HepG2 (cell line): ENCODE measurements around the gene P2RX7.

ENCODE experiments used
- ATRX ChIP-seq: sonication (generic); formaldehyde crosslinking; IDR thresholded peaks from 2 replicates; pipeline ENCODE4 v1.4.0; 2020; ENCODE audit warnings: missing genetic modification reagents, borderline replicate concordance
- CENPT ChIP-seq: sonication (generic); formaldehyde crosslinking; IDR thresholded peaks from 2 replicates; pipeline ENCODE4 v1.8.0; 2022; ENCODE audit warnings: low read depth, mild to moderate bottlenecking, moderate library complexity, missing genetic modification reagents
- CHD2 ChIP-seq: IDR thresholded peaks from 2 replicates; pipeline ENCODE4 v1.6.1; 2011; ENCODE audit warnings: low read depth, low read length, improper control_type of control experiment
- FOSL1 ChIP-seq: sonication (generic); formaldehyde crosslinking; IDR thresholded peaks from 2 replicates; pipeline ENCODE4 v1.9.0; 2021; ENCODE audit warnings: missing genetic modification reagents, borderline replicate concordance
- GLI4 ChIP-seq: sonication (generic); formaldehyde crosslinking; IDR thresholded peaks from 2 replicates; pipeline ENCODE4 v1.5.1; 2020; ENCODE audit warnings: missing genetic modification reagents, mild to moderate bottlenecking, moderate library complexity, borderline replicate concordance
- RAD51 ChIP-seq: fragments of 450-650 bp; IDR thresholded peaks from 2 replicates; pipeline ENCODE4 v1.6.1; 2016; ENCODE audit warnings: borderline replicate concordance
- TF ChIP-seq, protein P1 (sequence below): sonication (generic); formaldehyde crosslinking; IDR thresholded peaks from 2 replicates; pipeline ENCODE4 v1.5.0; 2020; ENCODE audit warnings: mild to moderate bottlenecking, missing genetic modification reagents, moderate library complexity
- TF ChIP-seq, protein P2 (sequence below): sonication (generic); formaldehyde crosslinking; IDR thresholded peaks from 2 replicates; pipeline ENCODE4 v1.9.0; 2021; ENCODE audit warnings: missing genetic modification reagents, borderline replicate concordance
- TF ChIP-seq, protein P3 (sequence below), 2 experiments: IDR thresholded peaks; 2 replicates each; pipeline ENCODE4 v1.6.1; 2011 to 2012; ENCODE audit warnings: low read length in 2 of 2, borderline replicate concordance in 1 of 2, low read depth in 1 of 2, mild to moderate bottlenecking in 1 of 2, moderate library complexity in 1 of 2

DNA sequence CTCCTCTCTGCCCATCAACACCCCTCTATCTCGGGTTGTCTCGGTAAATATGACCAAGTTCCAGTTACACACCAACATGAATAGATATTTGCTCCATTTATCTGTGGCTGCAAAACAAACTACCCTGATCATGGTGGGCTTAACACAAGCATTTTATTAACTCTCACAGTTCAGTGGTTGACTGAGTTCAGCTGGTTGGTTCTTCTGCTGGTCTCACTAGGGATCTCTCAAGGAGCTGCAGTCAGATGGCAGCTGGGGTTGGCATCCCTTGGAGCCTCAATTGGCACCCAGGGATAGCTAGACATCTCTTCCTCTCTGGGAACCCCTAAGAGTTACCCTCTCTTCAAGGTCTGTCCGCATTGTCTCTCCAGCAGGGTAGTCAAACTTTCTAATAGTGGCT lies 25.4 kb downstream of the P2RX7 start:
- TF ChIP-seq CENPT (CRISPR knock-in tag) (no peak), CHD2 (no peak), GLI4 (CRISPR knock-in tag) (no peak), ATRX (CRISPR knock-in tag) (no peak), FOSL1 (CRISPR knock-in tag) (no peak), RAD51 (no peak)
- TF ChIP-seq, protein P1, sequence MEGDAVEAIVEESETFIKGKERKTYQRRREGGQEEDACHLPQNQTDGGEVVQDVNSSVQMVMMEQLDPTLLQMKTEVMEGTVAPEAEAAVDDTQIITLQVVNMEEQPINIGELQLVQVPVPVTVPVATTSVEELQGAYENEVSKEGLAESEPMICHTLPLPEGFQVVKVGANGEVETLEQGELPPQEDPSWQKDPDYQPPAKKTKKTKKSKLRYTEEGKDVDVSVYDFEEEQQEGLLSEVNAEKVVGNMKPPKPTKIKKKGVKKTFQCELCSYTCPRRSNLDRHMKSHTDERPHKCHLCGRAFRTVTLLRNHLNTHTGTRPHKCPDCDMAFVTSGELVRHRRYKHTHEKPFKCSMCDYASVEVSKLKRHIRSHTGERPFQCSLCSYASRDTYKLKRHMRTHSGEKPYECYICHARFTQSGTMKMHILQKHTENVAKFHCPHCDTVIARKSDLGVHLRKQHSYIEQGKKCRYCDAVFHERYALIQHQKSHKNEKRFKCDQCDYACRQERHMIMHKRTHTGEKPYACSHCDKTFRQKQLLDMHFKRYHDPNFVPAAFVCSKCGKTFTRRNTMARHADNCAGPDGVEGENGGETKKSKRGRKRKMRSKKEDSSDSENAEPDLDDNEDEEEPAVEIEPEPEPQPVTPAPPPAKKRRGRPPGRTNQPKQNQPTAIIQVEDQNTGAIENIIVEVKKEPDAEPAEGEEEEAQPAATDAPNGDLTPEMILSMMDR (CRISPR knock-in tag) = no peak
- TF ChIP-seq, protein P2, sequence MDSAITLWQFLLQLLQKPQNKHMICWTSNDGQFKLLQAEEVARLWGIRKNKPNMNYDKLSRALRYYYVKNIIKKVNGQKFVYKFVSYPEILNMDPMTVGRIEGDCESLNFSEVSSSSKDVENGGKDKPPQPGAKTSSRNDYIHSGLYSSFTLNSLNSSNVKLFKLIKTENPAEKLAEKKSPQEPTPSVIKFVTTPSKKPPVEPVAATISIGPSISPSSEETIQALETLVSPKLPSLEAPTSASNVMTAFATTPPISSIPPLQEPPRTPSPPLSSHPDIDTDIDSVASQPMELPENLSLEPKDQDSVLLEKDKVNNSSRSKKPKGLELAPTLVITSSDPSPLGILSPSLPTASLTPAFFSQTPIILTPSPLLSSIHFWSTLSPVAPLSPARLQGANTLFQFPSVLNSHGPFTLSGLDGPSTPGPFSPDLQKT (CRISPR knock-in tag) = no peak
- TF ChIP-seq, protein P3, sequence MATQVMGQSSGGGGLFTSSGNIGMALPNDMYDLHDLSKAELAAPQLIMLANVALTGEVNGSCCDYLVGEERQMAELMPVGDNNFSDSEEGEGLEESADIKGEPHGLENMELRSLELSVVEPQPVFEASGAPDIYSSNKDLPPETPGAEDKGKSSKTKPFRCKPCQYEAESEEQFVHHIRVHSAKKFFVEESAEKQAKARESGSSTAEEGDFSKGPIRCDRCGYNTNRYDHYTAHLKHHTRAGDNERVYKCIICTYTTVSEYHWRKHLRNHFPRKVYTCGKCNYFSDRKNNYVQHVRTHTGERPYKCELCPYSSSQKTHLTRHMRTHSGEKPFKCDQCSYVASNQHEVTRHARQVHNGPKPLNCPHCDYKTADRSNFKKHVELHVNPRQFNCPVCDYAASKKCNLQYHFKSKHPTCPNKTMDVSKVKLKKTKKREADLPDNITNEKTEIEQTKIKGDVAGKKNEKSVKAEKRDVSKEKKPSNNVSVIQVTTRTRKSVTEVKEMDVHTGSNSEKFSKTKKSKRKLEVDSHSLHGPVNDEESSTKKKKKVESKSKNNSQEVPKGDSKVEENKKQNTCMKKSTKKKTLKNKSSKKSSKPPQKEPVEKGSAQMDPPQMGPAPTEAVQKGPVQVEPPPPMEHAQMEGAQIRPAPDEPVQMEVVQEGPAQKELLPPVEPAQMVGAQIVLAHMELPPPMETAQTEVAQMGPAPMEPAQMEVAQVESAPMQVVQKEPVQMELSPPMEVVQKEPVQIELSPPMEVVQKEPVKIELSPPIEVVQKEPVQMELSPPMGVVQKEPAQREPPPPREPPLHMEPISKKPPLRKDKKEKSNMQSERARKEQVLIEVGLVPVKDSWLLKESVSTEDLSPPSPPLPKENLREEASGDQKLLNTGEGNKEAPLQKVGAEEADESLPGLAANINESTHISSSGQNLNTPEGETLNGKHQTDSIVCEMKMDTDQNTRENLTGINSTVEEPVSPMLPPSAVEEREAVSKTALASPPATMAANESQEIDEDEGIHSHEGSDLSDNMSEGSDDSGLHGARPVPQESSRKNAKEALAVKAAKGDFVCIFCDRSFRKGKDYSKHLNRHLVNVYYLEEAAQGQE (IDR thresholded peaks at IDR 0.05; ENCODE audit: borderline replicate concordance in 1 of 2, low read depth in 1 of 2, low read length in 2 of 2) = no peak
